H1 (cell line): ENCODE data around the gene ZDHHC20. TPM values are rescaled to one million over a fixed set of nuclear protein-coding genes. Genes with fewer than 3 reads are reported as not detected.
A peak's percentile ranks its signal among the peaks of the same experiment; 100 is the strongest.

ENCODE experiments used
- CTCF ChIA-PET: fragments of 300-600 bp; sonication (Branson Sonifier 250); formaldehyde crosslinking; loops from one replicate; lab custom pipeline; 2021; ENCODE audit not compliant: partially characterized antibody; lab: Charles Lee
- POLR2A ChIA-PET: fragments of 300-600 bp; sonication (Branson Sonifier 250); formaldehyde crosslinking; loops from one replicate; lab custom pipeline; 2021; ENCODE audit warnings: inconsistent platforms; ENCODE audit not compliant: partially characterized antibody; lab: Charles Lee
- DNase-seq, 2 experiments: peaks; one replicate each; pipeline versions ENCODE4 v3.0.0 to v3.0.0-alpha.2; 2010 to 2022; ENCODE audit warnings: low spot score in 2 of 2, low read depth in 1 of 2, mixed read lengths in 1 of 2
- FAIRE-seq: peaks from 2 replicates; lab custom pipeline; 2011; peaks lifted over from hg19 to GRCh38; lab: Jason Lieb, UNC
- H2AFZ ChIP-seq: 2 replicates; pipeline ENCODE4 v1.8.1; 2012; ENCODE audit warnings: low read length, inconsistent platforms
- H2AK5ac ChIP-seq: 2 replicates; pipeline ENCODE4 v1.6.1; 2013; ENCODE audit warnings: low read depth, low read length
- H2BK120ac ChIP-seq: replicated peaks from 2 replicates; pipeline ENCODE3; 2013; ENCODE audit warnings: low read depth, low read length, inconsistent platforms
- H2BK12ac ChIP-seq: 2 replicates; pipeline ENCODE4 v1.6.1; 2013; ENCODE audit warnings: low read depth, low read length
- H2BK15ac ChIP-seq: 2 replicates; pipeline ENCODE4 v1.6.1; 2013; ENCODE audit warnings: low read length
- H2BK20ac ChIP-seq: 2 replicates; pipeline ENCODE4 v1.6.1; 2013; ENCODE audit warnings: low read length
- H2BK5ac ChIP-seq: 2 replicates; pipeline ENCODE4 v1.6.1; 2013; ENCODE audit warnings: low read depth, low read length
- H3K14ac ChIP-seq: 2 replicates; pipeline ENCODE4 v1.6.1; 2013; ENCODE audit warnings: inconsistent platforms; ENCODE audit not compliant: insufficient read length
- H3K18ac ChIP-seq: 2 replicates; pipeline ENCODE4 v1.6.1; 2013; ENCODE audit warnings: low read length; ENCODE audit errors: extremely low read depth
- H3K23ac ChIP-seq: 2 replicates; pipeline ENCODE4 v1.6.1; 2013; ENCODE audit warnings: inconsistent platforms; ENCODE audit not compliant: insufficient read length
- H3K23me2 ChIP-seq: 2 replicates; pipeline ENCODE4 v1.6.1; 2013; ENCODE audit warnings: low read depth, low read length
- H3K27ac ChIP-seq: 2 replicates; pipeline ENCODE4 v1.6.1; 2011; ENCODE audit warnings: low read depth, low read length, inconsistent platforms
- H3K27me3 ChIP-seq, 4 experiments: replicated peaks in 1 of 4; 1 replicate in 1 of 4; 2 replicates in 3 of 4; pipeline versions ENCODE4 v1.6.1 to v1.8.1; 2011 to 2013; ENCODE audit warnings: low read length in 3 of 4, mild to moderate bottlenecking in 3 of 4, inconsistent platforms in 2 of 4, mixed read lengths in 2 of 4, moderate library complexity in 1 of 4; ENCODE audit not compliant: control insufficient read depth in 3 of 4, insufficient read depth in 3 of 4; ENCODE audit errors: extremely low read depth in 1 of 4
- H3K36me3 ChIP-seq, 4 experiments: 2 replicates each; pipeline versions ENCODE4 v1.6.1 to v1.8.1; 2011 to 2013; ENCODE audit warnings: mild to moderate bottlenecking in 4 of 4, low read length in 3 of 4, moderate library complexity in 2 of 4, control low read depth in 1 of 4, inconsistent platforms in 1 of 4; ENCODE audit not compliant: insufficient read depth in 4 of 4, control insufficient read depth in 2 of 4
- H3K4ac ChIP-seq: replicated peaks from 2 replicates; pipeline ENCODE3; 2013; ENCODE audit warnings: low read length, low read depth, mixed read lengths, inconsistent platforms; ENCODE audit not compliant: insufficient read length
- H3K4me1 ChIP-seq, 4 experiments: replicated peaks in 1 of 4; 1 replicate in 1 of 4; 2 replicates in 3 of 4; pipeline versions ENCODE4 v1.6.1 to v1.8.1; 2011 to 2013; ENCODE audit warnings: low read length in 3 of 4, inconsistent platforms in 2 of 4, mixed read lengths in 1 of 4; ENCODE audit not compliant: insufficient read depth in 4 of 4, control insufficient read depth in 3 of 4
- H3K4me2 ChIP-seq, 2 experiments: 2 replicates each; pipeline versions ENCODE4 v1.6.1 to v1.8.1; 2011 to 2013; ENCODE audit warnings: low read depth in 2 of 2, low read length in 2 of 2, control low read depth in 1 of 2, inconsistent platforms in 1 of 2, mild to moderate bottlenecking in 1 of 2; ENCODE audit not compliant: insufficient read depth in 1 of 2
- H3K4me3 ChIP-seq, 4 experiments: fragments of 200-600, 300-600 bp in 1 of 4; sonication (generic), shearing (Covaris generic), sonication (Bioruptor Twin) in 1 of 4; 2 replicates each; pipeline versions ENCODE4 v1.5.1 to v1.8.1; 2011 to 2016; ENCODE audit warnings: low read length in 4 of 4, low read depth in 3 of 4, control low read depth in 2 of 4, inconsistent platforms in 2 of 4, mild to moderate bottlenecking in 2 of 4, mixed read lengths in 1 of 4, moderate library complexity in 1 of 4; ENCODE audit not compliant: insufficient read depth in 2 of 4; ENCODE audit errors: extremely low read depth in 1 of 4
- H3K56ac ChIP-seq: replicated peaks from 2 replicates; pipeline ENCODE3; 2013; ENCODE audit warnings: low read depth, mild to moderate bottlenecking, mixed read lengths, low read length, inconsistent platforms; ENCODE audit not compliant: insufficient read length
- H3K79me1 ChIP-seq: 2 replicates; pipeline ENCODE4 v1.6.1; 2013; ENCODE audit warnings: low read depth, low read length, control low read depth
- H3K79me2 ChIP-seq, 2 experiments: 2 replicates each; pipeline versions ENCODE4 v1.6.1 to v1.8.1; 2012 to 2013; ENCODE audit warnings: low read length in 2 of 2, mild to moderate bottlenecking in 2 of 2, inconsistent platforms in 1 of 2; ENCODE audit not compliant: insufficient read depth in 2 of 2, control insufficient read depth in 1 of 2
- H3K9ac ChIP-seq, 4 experiments: replicated peaks in 1 of 4; 1 replicate in 1 of 4; 2 replicates in 3 of 4; pipeline versions ENCODE4 v1.6.1 to v1.8.1; 2011 to 2013; ENCODE audit warnings: low read depth in 3 of 4, low read length in 3 of 4, control low read depth in 2 of 4, mild to moderate bottlenecking in 2 of 4, moderate library complexity in 2 of 4, inconsistent platforms in 1 of 4; ENCODE audit errors: extremely low read depth in 1 of 4
- H3K9me3 ChIP-seq, 2 experiments: 2 replicates each; pipeline versions ENCODE4 v1.6.1 to v1.8.1; 2012 to 2013; ENCODE audit warnings: mild to moderate bottlenecking in 2 of 2, moderate library complexity in 2 of 2, control low read depth in 1 of 2, inconsistent platforms in 1 of 2, low read depth in 1 of 2, low read length in 1 of 2, mixed read lengths in 1 of 2; ENCODE audit not compliant: insufficient read depth in 2 of 2
- H4K20me1 ChIP-seq, 2 experiments: replicated peaks in 1 of 2; 2 replicates each; pipeline versions ENCODE3 to v1.8.1; 2011 to 2013; ENCODE audit warnings: inconsistent platforms in 2 of 2, low read length in 2 of 2, mild to moderate bottlenecking in 1 of 2; ENCODE audit not compliant: insufficient read depth in 2 of 2, control insufficient read depth in 1 of 2
- H4K5ac ChIP-seq: 2 replicates; pipeline ENCODE4 v1.6.1; 2013; ENCODE audit warnings: low read length, low read depth, mixed read lengths, inconsistent platforms; ENCODE audit not compliant: insufficient read length
- H4K8ac ChIP-seq: 2 replicates; pipeline ENCODE4 v1.8.0; 2013; ENCODE audit warnings: mild to moderate bottlenecking, moderate library complexity, low read length, inconsistent platforms; ENCODE audit not compliant: insufficient read depth; ENCODE audit errors: extremely low read depth
- H4K91ac ChIP-seq: replicated peaks from 2 replicates; pipeline ENCODE3; 2013; ENCODE audit warnings: low read length, mixed read lengths, inconsistent platforms; ENCODE audit not compliant: insufficient read length
- CHD1 ChIP-seq: IDR thresholded peaks from 2 replicates; pipeline ENCODE4 v1.6.1; 2012; ENCODE audit warnings: low read depth, low read length, improper control_type of control experiment
- CTCF ChIP-seq, 3 experiments: IDR thresholded peaks; 1 replicate in 2 of 3; 2 replicates in 1 of 3; pipeline versions ENCODE4 v1.5.1 to v1.6.1; 2011; ENCODE audit warnings: low read length in 3 of 3, mild to moderate bottlenecking in 3 of 3, inconsistent platforms in 2 of 3, low read depth in 1 of 3, moderate library complexity in 1 of 3; ENCODE audit not compliant: insufficient read depth in 1 of 3; ENCODE audit errors: control extremely low read depth in 1 of 3
- E2F6 ChIP-seq: IDR thresholded peaks from 2 replicates; pipeline ENCODE4 v1.6.1; 2012; ENCODE audit warnings: inconsistent platforms
- MAFK ChIP-seq: IDR thresholded peaks from 2 replicates; pipeline ENCODE4 v1.6.1; 2012; ENCODE audit warnings: low read depth, mild to moderate bottlenecking, improper control_type of control experiment, low read length
- RAD21 ChIP-seq, 2 experiments: IDR thresholded peaks in 1 of 2; conservative IDR thresholded peaks in 1 of 2; 2 replicates each; pipeline ENCODE4 v1.6.1; 2011; ENCODE audit warnings: low read depth in 2 of 2, low read length in 2 of 2, improper control_type of control experiment in 1 of 2, inconsistent platforms in 1 of 2, mild to moderate bottlenecking in 1 of 2, moderate library complexity in 1 of 2
- SRF ChIP-seq: IDR thresholded peaks from 2 replicates; pipeline ENCODE4 v1.6.1; 2011; ENCODE audit warnings: mild to moderate bottlenecking, low read depth, low read length, moderate library complexity
- YY1 ChIP-seq: IDR thresholded peaks from 2 replicates; pipeline ENCODE4 v1.6.1; 2011; ENCODE audit warnings: low read depth, mild to moderate bottlenecking, low read length
- WGBS, 2 experiments: shearing (Covaris generic) in 1 of 2; methylation state at CpG; one replicate each; pipeline versions ENCODE4 v1.1.6 to v1.1.7; 2013 to 2015; ENCODE audit warnings: low lambda C conversion rate in 2 of 2, mixed read lengths in 2 of 2, inconsistent platforms in 1 of 2, low coverage in 1 of 2, missing lambda C conversion rate in 1 of 2; ENCODE audit not compliant: insufficient replicate concordance in 2 of 2, insufficient coverage in 1 of 2, insufficient read length in 1 of 2; ENCODE audit errors: extremely low coverage in 1 of 2, missing lambda C conversion rate in 1 of 2; 5-methylcytosine and 5-hydroxymethylcytosine counted together
- polyA plus RNA-seq, 7 experiments: library from polyadenylated mRNA; depleted of rRNA in 3 of 7; stranded (reverse) in 5 of 7; unstranded in 2 of 7; fragments of >200 nt in 5 of 7; fragments of 200-250 nt in 2 of 7; gene quantifications; 1 replicate in 5 of 7; 2 replicates in 1 of 7; 4 replicates in 1 of 7; pipeline versions ENCODE4 v1.2.1 to v1.2.3, GENCODE V29; 2011 to 2013; ENCODE audit warnings: missing spikeins in 2 of 7, mixed read lengths in 2 of 7
- total RNA-seq: library from RNA; stranded (reverse); fragmentation: NEBNext Ultra II Directional; extraction: Animal tissue kit (Norgen Biotek cat#: 25700); gene quantifications from 2 replicates; pipeline ENCODE4 v1.2.1, GENCODE V29; 2021

Gene ZDHHC20
- total and polyA plus RNA-seq, 2 of the 8 experiments (the other 6 are each of a cell fraction or from before 2014, with no cell fraction given), result 16.4 to 89.0 TPM

- Histone ChIP-seq H3K14ac (no peak overlapping the region), H2BK15ac (peak overlapping the region; percentile 97; the same call in 1 of the 2 replicates), H3K9me3 (no peaks in the 10 kb centered on the region), H3K4ac (no peak overlapping the region), H2BK12ac (peak overlapping the region; percentile 29; the same call in 1 of the 2 replicates), H4K20me1 (no peaks in the 10 kb centered on the region), H4K5ac (no peak overlapping the region), H3K23ac (no peak overlapping the region), H3K27me3 (no peaks in the 10 kb centered on the region; a peak in 1 of 7 replicates), H3K4me3 (no peak overlapping the region), H3K56ac (no peak overlapping the region), H3K79me1 (no peaks in the 10 kb centered on the region), H2AFZ (no peak overlapping the region), H3K4me2 (no peak overlapping the region), H4K8ac (peak overlapping the region; percentile 78; the same call in 1 of the 2 replicates), H2BK5ac (peak overlapping the region; percentile 72; the same call in 1 of the 2 replicates), H3K23me2 (no peaks in the 10 kb centered on the region), H3K4me1 (peaks cover 3 to 18% (median 14%) of the 10 kb centered on the region in 4 experiments), H4K91ac (no peak overlapping the region), H3K9ac (no peak overlapping the region), H2BK120ac (no peak overlapping the region), H3K79me2 (no peaks in the 10 kb centered on the region), H3K27ac (no peak overlapping the region), H2BK20ac (0 out of 2 replicates have a peak overlapping the region, but pooled peaks have one; percentile 1), H3K36me3 (no peaks in the 10 kb centered on the region), H2AK5ac (no peak overlapping the region; the same call in 1 of the 2 replicates), H3K18ac (no peak overlapping the region)
- ChIA-PET POLR2A (interaction anchor here (0.6 to 6.3 kb wide), 5 partner anchors 10 to 31 kb away, joined by 3 to 68 read pairs (median 4); no protein-coding TSS in a partner anchor), CTCF (interaction anchor here (0.7 to 1.5 kb wide), 7 partner anchors 9 to 140 kb away, joined by 3 to 7 read pairs (median 4); no protein-coding TSS in a partner anchor)
- TF ChIP-seq E2F6, result no peak
- TF ChIP-seq MAFK, result peak; percentile 41; the same call in 1 of the 2 replicates
- TF ChIP-seq YY1, result no peak
- no peak for TF ChIP-seq CHD1
- TF ChIP-seq RAD21 (IDR thresholded peaks at IDR 0.05 in 1 of 2, conservative IDR thresholded peaks at IDR 0.05 in 1 of 2; ENCODE audit: low read depth in 2 of 2, low read length in 2 of 2), result peak in 1 of 2 experiments; percentile 28; a peak in 1 of 4 replicates
- no peak for TF ChIP-seq SRF
- peak in 1 of 3 experiments; percentile 21; a peak in 2 of 4 replicates for TF ChIP-seq CTCF (IDR thresholded peaks at IDR 0.05; ENCODE audit: control extremely low read depth in 1 of 3, insufficient read depth in 1 of 3, low read depth in 1 of 3, low read length in 3 of 3)
- DNase-seq, result no peak
- WGBS, 2 experiments, result 80% methylated on average over 10 of the region's 10 CpGs; no CpG with 5 or more reads in 1 of the 2 experiments
- FAIRE-seq, result no peak
Measured at GRCh38 chr13:21336609-21337349, 122.3 kb downstream of the ZDHHC20 start.
